IMR-90 (cell line): ENCODE measurements around the gene FAM3D. TPM values are rescaled to one million over a fixed set of nuclear protein-coding genes. Genes with fewer than 3 reads are reported as not detected.
"Not testable (repeated sequence)": the region's sequence is repeated elsewhere in the genome, so short reads cannot be mapped to it uniquely, and the experiment has no call there.

ENCODE experiments used
- ATAC-seq: fragments of 200-7000 bp; cut with Tn5 transposase; 2 replicates; pipeline ENCODE4 v1.9.1; 2020; ENCODE audit warnings: low read depth, mild to moderate bottlenecking, moderate library complexity
- BruUV-seq: library from RNA; stranded (reverse); fragments of 400-500 nt; replicated peaks from 2 replicates; lab custom pipeline; 2021; lab: Mats Ljungman, UMichigan
- CTCF ChIA-PET: fragments of 300-600 bp; formaldehyde crosslinking; extraction: SDS; loops from one replicate; lab custom pipeline; 2021; ENCODE audit warnings: antibody characterized with exemption; lab: Yijun Ruan, JAX
- POLR2A ChIA-PET: fragments of 300-600 bp; sonication (Branson Sonifier 250); formaldehyde crosslinking; loops from one replicate; lab custom pipeline; 2022; ENCODE audit warnings: antibody characterized with exemption; ENCODE audit not compliant: unreplicated experiment; lab: Charles Lee
- DNase-seq: peaks from one replicate; pipeline ENCODE4 v3.0.0; 2013
- H2AFZ ChIP-seq: replicated peaks from 2 replicates; pipeline ENCODE3; 2013; ENCODE audit warnings: low read length, mild to moderate bottlenecking; ENCODE audit not compliant: poor library complexity
- H2AK5ac ChIP-seq: 2 replicates; pipeline ENCODE4 v1.6.1; 2013; ENCODE audit warnings: low read depth, low read length, inconsistent platforms
- H2AK9ac ChIP-seq: replicated peaks from 2 replicates; pipeline ENCODE3; 2013; ENCODE audit warnings: mild to moderate bottlenecking, low read depth, low read length, moderate library complexity; ENCODE audit not compliant: poor library complexity
- H2BK120ac ChIP-seq: 2 replicates; pipeline ENCODE4 v1.6.1; 2013; ENCODE audit warnings: low read depth, low read length, inconsistent platforms
- H2BK15ac ChIP-seq: 3 replicates; pipeline ENCODE4 v1.6.1; 2013; ENCODE audit warnings: low read depth, low read length, inconsistent platforms
- H2BK20ac ChIP-seq: 2 replicates; pipeline ENCODE4 v1.6.1; 2013; ENCODE audit warnings: low read depth, mild to moderate bottlenecking, inconsistent platforms, low read length, moderate library complexity
- H2BK5ac ChIP-seq: 2 replicates; pipeline ENCODE4 v1.6.1; 2013; ENCODE audit warnings: mild to moderate bottlenecking, low read depth, low read length, inconsistent platforms; ENCODE audit not compliant: poor library complexity, severe bottlenecking
- H3K14ac ChIP-seq: replicated peaks from 2 replicates; pipeline ENCODE4 v1.6.1; 2013; ENCODE audit warnings: low read depth, low read length, inconsistent platforms
- H3K18ac ChIP-seq: 2 replicates; pipeline ENCODE4 v1.6.1; 2013; ENCODE audit warnings: low read depth, low read length, control low read depth
- H3K23ac ChIP-seq: 2 replicates; pipeline ENCODE4 v1.6.1; 2013; ENCODE audit warnings: low read depth, low read length, inconsistent platforms
- H3K27ac ChIP-seq: 2 replicates; pipeline ENCODE4 v1.5.1; 2013; ENCODE audit warnings: mild to moderate bottlenecking, control low read depth, low read length; ENCODE audit not compliant: insufficient read depth
- H3K27me3 ChIP-seq: 2 replicates; pipeline ENCODE4 v1.6.1; 2013; ENCODE audit warnings: low read length; ENCODE audit not compliant: control insufficient read depth, insufficient read depth
- H3K36me3 ChIP-seq: 2 replicates; pipeline ENCODE4 v1.6.1; 2013; ENCODE audit warnings: low read length, mixed read lengths; ENCODE audit not compliant: control insufficient read depth, insufficient read depth
- H3K4ac ChIP-seq: 2 replicates; pipeline ENCODE4 v1.6.1; 2013; ENCODE audit warnings: low read depth, low read length, inconsistent platforms
- H3K4me1 ChIP-seq: 2 replicates; pipeline ENCODE4 v1.6.1; 2013; ENCODE audit warnings: low read length, mixed read lengths; ENCODE audit not compliant: control insufficient read depth, insufficient read depth
- H3K4me2 ChIP-seq: 2 replicates; pipeline ENCODE4 v1.6.1; 2013; ENCODE audit warnings: low read depth, mild to moderate bottlenecking, control low read depth, low read length, moderate library complexity
- H3K4me3 ChIP-seq: 2 replicates; pipeline ENCODE4 v1.5.1; 2013; ENCODE audit warnings: low read depth, mild to moderate bottlenecking, control low read depth, low read length, moderate library complexity; ENCODE audit not compliant: insufficient read depth
- H3K56ac ChIP-seq: 2 replicates; pipeline ENCODE4 v1.6.1; 2013; ENCODE audit warnings: low read length, inconsistent platforms; ENCODE audit not compliant: insufficient read depth; ENCODE audit errors: extremely low read depth
- H3K79me1 ChIP-seq, 2 experiments: 2 replicates each; pipeline ENCODE4 v1.6.1; 2013; ENCODE audit warnings: low read length in 2 of 2, inconsistent platforms in 1 of 2, low read depth in 1 of 2
- H3K9ac ChIP-seq: 2 replicates; pipeline ENCODE4 v1.6.1; 2013; ENCODE audit warnings: low read depth, low read length, control low read depth
- H3K9me1 ChIP-seq: 2 replicates; pipeline ENCODE4 v1.6.1; 2013; ENCODE audit warnings: low read length, inconsistent platforms; ENCODE audit not compliant: insufficient read depth
- H3K9me3 ChIP-seq: 2 replicates; pipeline ENCODE4 v1.6.1; 2013; ENCODE audit warnings: low read length; ENCODE audit not compliant: control insufficient read depth, insufficient read depth
- H4K20me1 ChIP-seq: 2 replicates; pipeline ENCODE4 v1.6.1; 2013; ENCODE audit warnings: low read length, inconsistent platforms; ENCODE audit not compliant: insufficient read depth
- H4K5ac ChIP-seq: 2 replicates; pipeline ENCODE4 v1.6.1; 2013; ENCODE audit warnings: mild to moderate bottlenecking, low read depth, low read length, control low read depth
- H4K8ac ChIP-seq, 2 experiments: 2 replicates each; pipeline ENCODE4 v1.6.1; 2013; ENCODE audit warnings: low read depth in 2 of 2, low read length in 2 of 2, control low read depth in 1 of 2, inconsistent platforms in 1 of 2
- H4K91ac ChIP-seq: 2 replicates; pipeline ENCODE4 v1.6.1; 2013; ENCODE audit warnings: low read depth, low read length, inconsistent platforms; ENCODE audit not compliant: insufficient read depth
- WGBS, 2 experiments: methylation state at CpG; one replicate each; pipeline versions ENCODE4 v1.1.5 to v1.1.7; 2013; ENCODE audit warnings: missing lambda C conversion rate in 2 of 2; ENCODE audit not compliant: insufficient read length in 1 of 2; ENCODE audit errors: extremely low coverage in 2 of 2; 5-methylcytosine and 5-hydroxymethylcytosine counted together
- dilution Hi-C: fragments of 300-500 bp; cut with HindIII; formaldehyde crosslinking; loops from one replicate; pipeline ENCODE4 v1.14.3; 2018; ENCODE audit warnings: low sequenced_read_pairs; ENCODE audit not compliant: unreplicated experiment
- in situ Hi-C: fragments of 300-500 bp; cut with MboI; formaldehyde crosslinking; loops from 3 replicates; pipeline ENCODE4 v1.14.3; 2019; ENCODE audit warnings: low sequenced_read_pairs, inconsistent platforms, mixed read lengths
- intact Hi-C: fragments of 100-400 bp; cut with micrococcal nuclease; formaldehyde crosslinking; loops from 2 replicates; pipeline ENCODE4 v1.10.0; 2022
- polyA plus RNA-seq, 3 experiments: library from polyadenylated mRNA; depleted of rRNA; stranded (reverse); fragments of >200 nt; gene quantifications; 2 replicates each; pipeline ENCODE4 v1.2.3, GENCODE V29; 2012; ENCODE audit warnings: low replicate concordance in 1 of 3
- total RNA-seq: library from RNA; depleted of rRNA; stranded (reverse); fragments of >200 nt; gene quantifications from 2 replicates; pipeline ENCODE4 v1.2.3, GENCODE V29; 2012

Gene FAM3D
- total and polyA plus RNA-seq, 2 of the 4 experiments (the other 2 are of a cell fraction) = not detected

DNA sequence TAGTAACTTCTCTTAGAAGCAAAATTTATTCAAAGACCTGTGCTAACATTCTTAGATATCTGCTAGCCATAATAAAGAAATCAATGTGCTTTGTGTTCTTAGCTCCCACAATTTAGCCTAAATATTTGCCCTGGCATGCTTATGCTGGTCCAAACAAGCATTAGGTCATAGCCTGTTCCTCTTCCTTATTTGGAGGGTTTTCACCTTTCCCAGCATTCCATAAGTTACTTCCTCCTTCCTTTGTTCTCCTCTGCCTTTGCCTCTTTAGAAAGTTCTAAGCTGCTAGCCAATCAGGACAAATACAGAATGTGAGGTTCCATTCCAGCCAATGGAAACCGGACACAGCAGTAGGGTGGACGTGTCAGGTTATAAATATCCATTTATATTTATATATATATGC, 37.7 kb upstream of the FAM3D start:
- H3K79me1 ChIP-seq, H2AFZ ChIP-seq, H3K9ac ChIP-seq, H3K4me1 ChIP-seq, H3K18ac ChIP-seq, H2BK15ac ChIP-seq, H3K4me3 ChIP-seq, H4K20me1 ChIP-seq, H3K36me3 ChIP-seq, H3K23ac ChIP-seq, H3K27ac ChIP-seq, H2AK9ac ChIP-seq, H4K5ac ChIP-seq, POLR2A ChIA-PET, H2AK5ac ChIP-seq, ATAC-seq, H3K9me3 ChIP-seq, H3K4ac ChIP-seq, dilution Hi-C loops, H4K8ac ChIP-seq, H3K27me3 ChIP-seq, H2BK5ac ChIP-seq, H3K4me2 ChIP-seq, H2BK120ac ChIP-seq, in situ Hi-C loops, H4K91ac ChIP-seq, DNase-seq, BruUV-seq, H3K56ac ChIP-seq, H2BK20ac ChIP-seq, H3K14ac ChIP-seq, intact Hi-C loops, H3K9me1 ChIP-seq: not testable (repeated sequence)
- CTCF ChIA-PET = interaction anchor here (0.6 kb wide), 1 partner anchor 384 kb away, joined by 3 read pairs; no protein-coding TSS in a partner anchor
- no CpG with 5 or more reads among the region's 2 CpGs for WGBS, 2 experiments
